ENCODE measurements around the gene ACACB.

GRCh38 chr12:109139360-109139759 lies 23.0 kb downstream of the ACACB start:
- TF ChIP-seq POLR2A (IDR thresholded peaks at IDR 0.05) (no peak), CTCF (IDR thresholded peaks at IDR 0.05) (no peak)

Data from Peyer's patch (tissue), 4 donors.